Mesendoderm (in vitro differentiated cells): ENCODE results near the gene DRGX.

Source experiments
- DNase-seq: peaks from one replicate; pipeline ENCODE4 v3.0.0; 2013
- H2AK5ac ChIP-seq: 2 replicates; pipeline ENCODE4 v1.6.1; 2013; ENCODE audit warnings: low read length, inconsistent platforms
- H2BK120ac ChIP-seq: 2 replicates; pipeline ENCODE4 v1.6.1; 2013; ENCODE audit warnings: low read depth, mild to moderate bottlenecking, low read length, moderate library complexity, mixed read lengths
- H2BK15ac ChIP-seq: replicated peaks from 2 replicates; pipeline ENCODE4 v1.6.1; 2013; ENCODE audit warnings: low read depth, mild to moderate bottlenecking, moderate library complexity
- H2BK5ac ChIP-seq: 2 replicates; pipeline ENCODE4 v1.6.1; 2013; ENCODE audit warnings: low read length, inconsistent platforms
- H3K18ac ChIP-seq: 2 replicates; pipeline ENCODE4 v1.6.1; 2013; ENCODE audit warnings: mild to moderate bottlenecking, low read length, mixed read lengths
- H3K23ac ChIP-seq: one replicate; pipeline ENCODE4 v1.6.1; 2013; ENCODE audit warnings: low read length
- H3K27ac ChIP-seq: 2 replicates; pipeline ENCODE4 v1.5.1; 2013; ENCODE audit warnings: low read depth, mild to moderate bottlenecking, inconsistent platforms, low read length, moderate library complexity
- H3K27me3 ChIP-seq: 2 replicates; pipeline ENCODE4 v1.6.1; 2013; ENCODE audit warnings: low read length, control low read depth, mild to moderate bottlenecking, inconsistent platforms; ENCODE audit not compliant: insufficient read depth, poor library complexity
- H3K36me3 ChIP-seq: 2 replicates; pipeline ENCODE4 v1.6.1; 2013; ENCODE audit warnings: low read length, inconsistent platforms; ENCODE audit not compliant: control insufficient read depth, insufficient read depth
- H3K4ac ChIP-seq: one replicate; pipeline ENCODE4 v1.6.1; 2013; ENCODE audit warnings: low read depth, mild to moderate bottlenecking, low read length, moderate library complexity
- H3K4me1 ChIP-seq: 2 replicates; pipeline ENCODE4 v1.6.1; 2013; ENCODE audit warnings: low read depth, low read length, inconsistent platforms; ENCODE audit not compliant: control insufficient read depth
- H3K4me2 ChIP-seq: 2 replicates; pipeline ENCODE4 v1.6.1; 2013; ENCODE audit warnings: low read length
- H3K4me3 ChIP-seq: 2 replicates; pipeline ENCODE4 v1.5.1; 2013; ENCODE audit warnings: mild to moderate bottlenecking, low read length
- H3K56ac ChIP-seq: one replicate; pipeline ENCODE4 v1.6.1; 2013; ENCODE audit warnings: low read length
- H3K79me1 ChIP-seq: 2 replicates; pipeline ENCODE4 v1.6.1; 2013; ENCODE audit warnings: low read length, inconsistent platforms
- H3K79me2 ChIP-seq: 2 replicates; pipeline ENCODE4 v1.6.1; 2013; ENCODE audit warnings: mild to moderate bottlenecking, low read length; ENCODE audit not compliant: control insufficient read depth, insufficient read depth
- H3K9ac ChIP-seq: 2 replicates; pipeline ENCODE4 v1.6.1; 2013; ENCODE audit warnings: low read length, inconsistent platforms
- H4K5ac ChIP-seq: one replicate; pipeline ENCODE4 v1.6.1; 2013; ENCODE audit warnings: low read length
- H4K8ac ChIP-seq: one replicate; pipeline ENCODE4 v1.6.1; 2013; ENCODE audit warnings: low read depth, mild to moderate bottlenecking, control low read depth, low read length, moderate library complexity
- WGBS: extraction: QIAGEN DNeasy Blood & Tissue Kit; methylation state at CpG from one replicate; pipeline ENCODE4 v1.1.7; 2013; ENCODE audit warnings: low lambda C conversion rate, missing lambda C conversion rate; ENCODE audit not compliant: insufficient coverage; ENCODE audit errors: extremely low coverage; 5-methylcytosine and 5-hydroxymethylcytosine counted together

DRGX gene

DNA sequence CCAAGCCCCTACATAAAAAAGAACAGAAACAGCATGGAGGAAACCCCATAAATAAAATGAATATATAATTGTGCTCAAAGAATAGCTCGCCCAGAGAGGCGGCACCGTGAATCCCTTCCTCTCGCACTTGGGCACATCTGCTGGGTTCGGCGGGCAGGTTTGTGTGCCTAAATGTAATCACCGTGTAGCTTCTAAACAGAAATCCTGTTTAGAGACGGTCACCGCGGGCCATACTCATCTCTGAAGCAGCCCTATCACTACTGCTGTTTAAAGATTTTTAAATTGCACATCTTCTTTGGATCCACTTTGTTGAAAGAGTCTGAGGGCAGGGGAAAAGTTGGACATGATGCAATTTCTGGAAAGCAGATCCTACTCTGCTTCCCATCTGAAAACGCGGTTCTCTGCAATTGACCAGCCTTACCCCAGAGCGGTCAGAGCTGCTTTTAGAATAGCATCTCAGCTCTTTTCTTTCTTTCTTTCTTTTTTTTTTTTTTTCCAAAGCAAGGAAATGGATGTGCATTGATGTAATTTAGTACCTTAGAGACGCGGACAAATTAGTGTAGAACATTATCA lies 6.4 kb downstream of the DRGX start:
- no peak overlapping the region for H3K18ac ChIP-seq
- no peaks in the 10 kb centered on the region for H3K79me1 ChIP-seq
- no peak overlapping the region for H3K56ac ChIP-seq
- no peak overlapping the region for H3K9ac ChIP-seq
- H2BK120ac ChIP-seq = no peak overlapping the region
- H3K23ac ChIP-seq = no peak overlapping the region
- no peak overlapping the region for H2BK5ac ChIP-seq
- no peak overlapping the region for H3K4me3 ChIP-seq
- peaks cover 9% of the 10 kb centered on the region for H3K27me3 ChIP-seq
- no peaks in the 10 kb centered on the region for H3K79me2 ChIP-seq
- H3K27ac ChIP-seq = no peak overlapping the region
- no CpG with 5 or more reads among the region's 15 CpGs for WGBS
- no peak overlapping the region for H3K4me2 ChIP-seq
- H3K36me3 ChIP-seq = no peaks in the 10 kb centered on the region
- H4K5ac ChIP-seq = no peak overlapping the region
- DNase-seq = no peak
- no peak overlapping the region for H4K8ac ChIP-seq
- H2AK5ac ChIP-seq = no peak overlapping the region
- H3K4me1 ChIP-seq = no peaks in the 10 kb centered on the region
- no peak overlapping the region for H2BK15ac ChIP-seq
- H3K4ac ChIP-seq = no peak overlapping the region

GRCh38 chr10:49388161-49388560 lies 7.7 kb downstream of the DRGX start:
- no peak overlapping the region for H2BK5ac ChIP-seq
- no peak overlapping the region for H3K4ac ChIP-seq
- no peak overlapping the region for H4K5ac ChIP-seq
- no peak overlapping the region for H3K18ac ChIP-seq
- no peak overlapping the region for H3K27ac ChIP-seq
- no peaks in the 10 kb centered on the region for H3K79me1 ChIP-seq
- H3K4me3 ChIP-seq = no peak overlapping the region
- H2AK5ac ChIP-seq = no peak overlapping the region
- H3K27me3 ChIP-seq = peaks cover 3% of the 10 kb centered on the region
- no peak overlapping the region for H3K23ac ChIP-seq
- no peak overlapping the region for H3K4me2 ChIP-seq
- no peak overlapping the region for H4K8ac ChIP-seq
- no peak overlapping the region for H3K9ac ChIP-seq
- H3K36me3 ChIP-seq = no peaks in the 10 kb centered on the region
- H2BK15ac ChIP-seq = no peak overlapping the region
- DNase-seq = no peak
- no peaks in the 10 kb centered on the region for H3K4me1 ChIP-seq
- H3K79me2 ChIP-seq = no peaks in the 10 kb centered on the region
- no peak overlapping the region for H2BK120ac ChIP-seq
- no peak overlapping the region for H3K56ac ChIP-seq

- Histone ChIP-seq H4K8ac (no peak overlapping the region), H4K5ac (no peak overlapping the region), H2AK5ac (no peak overlapping the region), H2BK15ac (no peak overlapping the region), H3K79me1 (no peaks in the 10 kb centered on the region), H3K23ac (no peak overlapping the region), H2BK120ac (no peak overlapping the region), H3K36me3 (no peaks in the 10 kb centered on the region), H3K79me2 (no peaks in the 10 kb centered on the region), H3K4ac (no peak overlapping the region), H3K56ac (no peak overlapping the region), H3K4me2 (no peak overlapping the region), H3K27me3 (peaks cover 1% of the 10 kb centered on the region), H3K9ac (no peak overlapping the region), H2BK5ac (no peak overlapping the region), H3K27ac (no peak overlapping the region), H3K4me1 (no peaks in the 10 kb centered on the region), H3K18ac (no peak overlapping the region), H3K4me3 (no peak overlapping the region)
- DNase-seq = no peak
- no CpG with 5 or more reads among the region's 8 CpGs for WGBS
These were observed 8.8 kb downstream of the DRGX start for GRCh38 chr10:49387071-49387470.

GRCh38 chr10:49385939-49386922 lies 9.7 kb downstream of the DRGX start:
- no peaks in the 10 kb centered on the region for H3K27me3 ChIP-seq
- H3K9ac ChIP-seq = no peak overlapping the region
- H2BK120ac ChIP-seq = no peak overlapping the region
- no peaks in the 10 kb centered on the region for H3K36me3 ChIP-seq
- H3K4me3 ChIP-seq = no peak overlapping the region
- no peak overlapping the region for H2AK5ac ChIP-seq
- H3K79me2 ChIP-seq = no peaks in the 10 kb centered on the region
- H3K4me1 ChIP-seq = no peaks in the 10 kb centered on the region
- no peaks in the 10 kb centered on the region for H3K79me1 ChIP-seq
- H3K56ac ChIP-seq = no peak overlapping the region
- no peak for DNase-seq
- H3K27ac ChIP-seq = no peak overlapping the region
- H4K8ac ChIP-seq = no peak overlapping the region
- no peak overlapping the region for H2BK15ac ChIP-seq
- no peak overlapping the region for H4K5ac ChIP-seq
- H3K18ac ChIP-seq = no peak overlapping the region
- H3K23ac ChIP-seq = no peak overlapping the region
- no peak overlapping the region for H2BK5ac ChIP-seq
- WGBS = no CpG with 5 or more reads among the region's 22 CpGs
- H3K4ac ChIP-seq = no peak overlapping the region
- no peak overlapping the region for H3K4me2 ChIP-seq

- Histone ChIP-seq H2BK5ac (no peak overlapping the region), H3K79me1 (no peaks in the 10 kb centered on the region), H3K23ac (no peak overlapping the region), H3K36me3 (no peaks in the 10 kb centered on the region), H3K4ac (no peak overlapping the region), H4K5ac (no peak overlapping the region), H3K79me2 (no peaks in the 10 kb centered on the region), H2AK5ac (no peak overlapping the region), H3K18ac (no peak overlapping the region), H2BK15ac (no peak overlapping the region), H3K27ac (no peak overlapping the region), H3K4me1 (no peaks in the 10 kb centered on the region), H3K27me3 (no peaks in the 10 kb centered on the region), H3K9ac (no peak overlapping the region), H3K4me2 (no peak overlapping the region), H4K8ac (no peak overlapping the region), H3K56ac (no peak overlapping the region), H2BK120ac (no peak overlapping the region), H3K4me3 (no peak overlapping the region)
- DNase-seq = no peak
- no CpG with 5 or more reads among the region's 16 CpGs for WGBS
These were observed 11.5 kb downstream of the DRGX start for GRCh38 chr10:49384268-49384953.
